Measurements from ENCODE around the gene TIGD7.

GRCh38 chr16:3305109-3306068 lies at the start of gene TIGD7, which contains the start of gene ZNF75A:
- TF ChIP-seq POLR2A (IDR thresholded peaks at IDR 0.05) (peak; percentile 81 to 82), CTCF (IDR thresholded peaks at IDR 0.05) (peak in 3 of 6 experiments; percentile 28 to 41 (median 40))
